ENCODE results near the gene FMN1. TPM values are rescaled to one million over a fixed set of nuclear protein-coding genes. Genes with fewer than 3 reads are reported as not detected.

The FMN1 gene
- total and polyA plus RNA-seq, 10 of the 15 experiments (the other 5 are each of a cell fraction or from before 2014, with no cell fraction given): 0.05 to 0.16 (median 0.08) TPM; not detected in 4

DNA sequence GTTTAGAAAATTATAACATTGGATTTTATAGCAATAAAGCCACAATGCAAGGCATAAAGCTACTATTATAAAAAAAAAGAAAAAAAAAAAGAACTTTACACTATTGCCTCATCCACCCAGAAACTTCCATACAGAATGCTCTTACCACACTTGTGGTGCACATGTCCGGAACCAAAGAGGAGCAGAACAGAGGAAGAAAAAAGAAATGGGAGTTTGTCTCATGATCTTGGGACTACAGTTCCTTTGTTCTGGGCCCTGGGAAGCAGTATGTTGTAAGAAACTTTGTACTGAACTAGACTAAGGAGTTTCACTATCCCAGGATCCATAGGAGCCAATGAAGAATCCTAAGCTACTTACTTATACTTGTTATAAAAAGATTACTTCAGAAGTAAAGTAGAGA lies 36.1 kb downstream of the FMN1 start:
- Histone ChIP-seq H3K9ac (ENCODE audit: control insufficient read depth, insufficient read depth, low read length) (no peak overlapping the region), H3K27ac (ENCODE audit: control insufficient read depth, insufficient read depth) (no peak overlapping the region), H3K27me3 (replicated peaks in 1 of 2; ENCODE audit: control insufficient read depth in 2 of 2, insufficient read depth in 2 of 2, low read length in 1 of 2) (peaks cover 1 to 4% of the 10 kb centered on the region in 2 experiments; a peak in 2 of 4 replicates), H3K36me3 (ENCODE audit: control insufficient read depth in 2 of 2, insufficient read depth in 2 of 2, low read length in 1 of 2) (no peaks in the 10 kb centered on the region), H3K79me2 (ENCODE audit: control insufficient read depth, insufficient read depth, low read length) (no peaks in the 10 kb centered on the region), H4K20me1 (ENCODE audit: control insufficient read depth, insufficient read depth) (no peaks in the 10 kb centered on the region), H2AFZ (ENCODE audit: control insufficient read depth, low read depth, low read length) (no peak overlapping the region), H3K4me1 (ENCODE audit: control insufficient read depth, insufficient read depth, low read length) (peaks cover 12% of the 10 kb centered on the region), H3K4me2 (ENCODE audit: control insufficient read depth, insufficient read depth) (no peak overlapping the region), H3K4me3 (no peak overlapping the region), H3K9me3 (replicated peaks; ENCODE audit: control insufficient read depth, insufficient read depth, low read length) (no peaks in the 10 kb centered on the region; the same call in 2 of the 3 replicates)
- no peak for FAIRE-seq
- in situ Hi-C loops (cut with MboI) (no loop called here), intact Hi-C loops (cut with micrococcal nuclease; ENCODE audit: unreplicated experiment) (no loop called here)
- 50% methylated on average over 1 of the region's 1 CpG for WGBS (ENCODE audit: insufficient coverage, insufficient replicate concordance, low lambda C conversion rate, missing lambda C conversion rate)
- no peak for ATAC-seq
- ChIA-PET POLR2A (no interaction called here), CTCF (interaction anchor here (0.6 to 0.9 kb wide), 2 partner anchors 16 to 153 kb away, joined by 3 read pairs; no protein-coding TSS in a partner anchor), RAD21 (ENCODE audit: unreplicated experiment) (no interaction called here), SMC1A (ENCODE audit: uncharacterized antibody, unreplicated experiment) (interaction anchor here (0.6 kb wide), 1 partner anchor 194 kb away, joined by 3 read pairs; no protein-coding TSS in a partner anchor)
- TF ChIP-seq POLR2AphosphoS5 (IDR thresholded peaks at IDR 0.05; ENCODE audit: low read length) (no peak), CHD1 (IDR thresholded peaks at IDR 0.05; ENCODE audit: low read depth, low read length) (no peak), NRF1 (conservative IDR thresholded peaks at IDR 0.05; ENCODE audit: low read depth, low read length) (no peak), SMAD5 (IDR thresholded peaks at IDR 0.05; ENCODE audit: low read depth) (no peak), SREBF2 (IDR thresholded peaks at IDR 0.05; ENCODE audit: low read length) (no peak), RFX5 (IDR thresholded peaks at IDR 0.05; ENCODE audit: low read depth, low read length) (no peak), ZSCAN29 (IDR thresholded peaks at IDR 0.05) (no peak), PML (IDR thresholded peaks at IDR 0.05; ENCODE audit: low read length) (no peak), POLR2AphosphoS2 (IDR thresholded peaks at IDR 0.05; ENCODE audit: low read depth, low read length) (no peak), GATAD2B (conservative IDR thresholded peaks at IDR 0.05; ENCODE audit: low read depth) (no peak), CEBPB (IDR thresholded peaks at IDR 0.05; ENCODE audit: borderline replicate concordance in 1 of 2, low read depth in 2 of 2, low read length in 2 of 2) (no peak), RELA (IDR thresholded peaks at IDR 0.05; ENCODE audit: borderline replicate concordance, partially characterized antibody) (no peak), BRCA1 (IDR thresholded peaks at IDR 0.05; ENCODE audit: low read depth, low read length) (no peak), TCF12 (IDR thresholded peaks at IDR 0.05; ENCODE audit: low read depth, low read length) (no peak), TCF7 (IDR thresholded peaks at IDR 0.05; ENCODE audit: borderline replicate concordance) (no peak)
- no TSS peak for BruUV-seq (replicated peaks)
- no peak for DNase-seq (ENCODE audit: low read depth, low spot score)

Data from GM12878 (cell line).